ENCODE measurements around the gene PLP2. TPM values are rescaled to one million over a fixed set of nuclear protein-coding genes. Genes with fewer than 3 reads are reported as not detected.

Gene PLP2
- total and polyA plus RNA-seq, 10 donors, result 30.2 to 100 (median 55.0) TPM

DNA sequence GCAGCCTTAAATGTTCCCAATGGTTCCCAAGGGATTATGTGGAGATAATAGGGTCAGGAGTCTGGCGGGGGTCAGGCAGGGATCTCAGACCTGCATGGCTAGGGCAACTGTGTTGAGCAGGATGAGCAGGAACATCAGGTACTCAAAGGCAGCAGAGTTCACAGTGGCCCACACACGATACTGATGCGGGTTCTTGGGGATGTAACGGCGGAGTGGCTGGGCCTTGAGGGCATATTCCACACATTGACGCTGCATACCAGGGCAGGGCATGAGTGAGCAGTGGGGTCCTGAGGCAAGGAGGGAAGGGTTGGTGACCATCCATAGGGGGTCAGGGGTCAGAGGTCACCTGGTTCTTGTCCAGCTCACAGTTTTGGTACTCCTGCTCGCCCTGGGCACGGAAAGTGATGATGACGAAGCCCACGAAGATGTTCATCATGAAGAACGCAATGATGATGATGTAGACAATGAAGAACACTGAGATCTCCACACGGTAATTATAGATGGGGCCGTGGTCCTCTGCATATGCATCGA is 43.4 kb downstream of the PLP2 start:
- WGBS, 5 donors, result 82 to 88% (median 85%) methylated on average over 14 of the region's 14 CpGs

DNA sequence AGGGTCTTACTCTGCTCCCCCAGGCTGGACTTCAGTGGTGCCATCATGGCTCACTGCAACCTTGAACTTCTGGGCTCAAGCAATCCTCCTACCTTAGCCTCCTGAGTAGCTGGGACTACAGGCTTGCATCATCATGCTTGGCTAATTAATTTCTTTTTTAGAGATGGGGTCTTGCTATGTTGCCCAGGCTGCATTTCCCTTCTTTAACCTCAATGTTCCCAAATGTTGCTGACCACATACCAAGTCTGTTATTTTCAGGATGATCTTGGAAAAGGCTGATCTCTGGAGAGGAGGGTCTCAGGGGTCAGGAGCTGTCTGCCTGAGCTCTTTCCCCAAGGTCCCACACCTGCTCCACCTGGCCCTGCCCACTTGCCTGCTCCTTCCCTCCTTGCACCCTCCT is 48.4 kb downstream of the PLP2 start:
- no peaks in the 10 kb centered on the region for H3K4me1 ChIP-seq
- TF ChIP-seq, protein P1, sequence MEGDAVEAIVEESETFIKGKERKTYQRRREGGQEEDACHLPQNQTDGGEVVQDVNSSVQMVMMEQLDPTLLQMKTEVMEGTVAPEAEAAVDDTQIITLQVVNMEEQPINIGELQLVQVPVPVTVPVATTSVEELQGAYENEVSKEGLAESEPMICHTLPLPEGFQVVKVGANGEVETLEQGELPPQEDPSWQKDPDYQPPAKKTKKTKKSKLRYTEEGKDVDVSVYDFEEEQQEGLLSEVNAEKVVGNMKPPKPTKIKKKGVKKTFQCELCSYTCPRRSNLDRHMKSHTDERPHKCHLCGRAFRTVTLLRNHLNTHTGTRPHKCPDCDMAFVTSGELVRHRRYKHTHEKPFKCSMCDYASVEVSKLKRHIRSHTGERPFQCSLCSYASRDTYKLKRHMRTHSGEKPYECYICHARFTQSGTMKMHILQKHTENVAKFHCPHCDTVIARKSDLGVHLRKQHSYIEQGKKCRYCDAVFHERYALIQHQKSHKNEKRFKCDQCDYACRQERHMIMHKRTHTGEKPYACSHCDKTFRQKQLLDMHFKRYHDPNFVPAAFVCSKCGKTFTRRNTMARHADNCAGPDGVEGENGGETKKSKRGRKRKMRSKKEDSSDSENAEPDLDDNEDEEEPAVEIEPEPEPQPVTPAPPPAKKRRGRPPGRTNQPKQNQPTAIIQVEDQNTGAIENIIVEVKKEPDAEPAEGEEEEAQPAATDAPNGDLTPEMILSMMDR (IDR thresholded peaks at IDR 0.05 in 8 of 11, conservative IDR thresholded peaks at IDR 0.05 in 3 of 11), result no peak
- TF ChIP-seq POLR2AphosphoS5 (IDR thresholded peaks at IDR 0.05), result no peak
- no peak for TF ChIP-seq POLR2A (IDR thresholded peaks at IDR 0.05)
- H3K4me3 ChIP-seq, result no peak overlapping the region
- H3K27ac ChIP-seq, result no peak overlapping the region
- intact Hi-C loops (cut with DNase I; ENCODE audit: low total_unique reads), result no loop called here
- H3K9me3 ChIP-seq, result no peaks in the 10 kb centered on the region
- no peaks in the 10 kb centered on the region for H3K27me3 ChIP-seq (replicated peaks in 1 of 7)
- H3K36me3 ChIP-seq, result no peaks in the 10 kb centered on the region
- no peak for DNase-seq

More for the DNA sequence above, 43.4 kb downstream of the PLP2 start:
- DNase-seq, result no peak
- H3K27ac ChIP-seq, result no peak overlapping the region
- H3K4me3 ChIP-seq, result no peak overlapping the region
- no peak for TF ChIP-seq POLR2A (IDR thresholded peaks at IDR 0.05)
- no peak for TF ChIP-seq POLR2AphosphoS5 (IDR thresholded peaks at IDR 0.05)
- TF ChIP-seq, protein P1 (IDR thresholded peaks at IDR 0.05 in 8 of 11, conservative IDR thresholded peaks at IDR 0.05 in 3 of 11), result no peak
- intact Hi-C loops (cut with DNase I; ENCODE audit: low total_unique reads), result no loop called here
- H3K4me1 ChIP-seq, result no peaks in the 10 kb centered on the region
- H3K27me3 ChIP-seq (replicated peaks in 1 of 7), result peaks cover 0 to 4% (median 0%) of the 10 kb centered on the region in 7 donors
- H3K9me3 ChIP-seq, result no peaks in the 10 kb centered on the region
- H3K36me3 ChIP-seq, result no peaks in the 10 kb centered on the region

DNA sequence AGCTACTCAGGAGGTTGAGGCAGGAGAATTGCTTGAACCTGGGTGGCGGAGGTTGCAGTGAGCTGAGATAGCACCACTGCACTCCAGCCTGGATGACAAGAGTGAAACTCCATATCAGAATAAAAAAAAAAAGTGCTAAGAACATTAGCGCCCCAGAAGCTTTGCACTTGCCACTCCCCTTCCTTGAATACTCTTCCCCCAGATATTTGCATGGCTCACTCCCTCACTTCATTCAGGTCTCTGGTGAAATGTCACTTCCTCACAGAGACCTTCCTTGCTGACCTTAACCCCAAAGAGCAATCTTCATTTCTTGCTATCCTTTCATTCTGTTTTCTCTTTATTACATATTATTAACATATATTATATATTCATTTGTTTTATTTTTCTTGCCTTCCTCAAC is 50.2 kb downstream of the PLP2 start:
- no peaks in the 10 kb centered on the region for H3K4me1 ChIP-seq
- no peaks in the 10 kb centered on the region for H3K9me3 ChIP-seq
- H3K4me3 ChIP-seq, result no peak overlapping the region
- no peak overlapping the region for H3K27ac ChIP-seq
- WGBS, 5 donors, result 60 to 74% (median 65%) methylated on average over 2 of the region's 2 CpGs
- no peaks in the 10 kb centered on the region for H3K27me3 ChIP-seq (replicated peaks in 1 of 7)
- intact Hi-C loops (cut with DNase I; ENCODE audit: low total_unique reads), result no loop called here
- H3K36me3 ChIP-seq, result no peaks in the 10 kb centered on the region
- no peak for DNase-seq
- TF ChIP-seq POLR2A (IDR thresholded peaks at IDR 0.05) (no peak), POLR2AphosphoS5 (IDR thresholded peaks at IDR 0.05) (no peak)
- TF ChIP-seq, protein P1 (IDR thresholded peaks at IDR 0.05 in 8 of 11, conservative IDR thresholded peaks at IDR 0.05 in 3 of 11), result no peak

Small RNA genes within 50 kb of the gene (small RNA-seq; reads per million reads assigned to genes)
- 0 to 0.15 (median 0) reads per million in 4 donors for gene RN7SL262P

Other genes starting within 250 kb of the PLP2 start
- gene OTUD5, start 214.3 kb upstream of the PLP2 start, total RNA-seq, result 10 to 100 TPM; 47.2 to 65.8 (median 58.5) TPM
- gene OTUD5, start 214.3 kb upstream of the PLP2 start, polyA plus RNA-seq, result 10 to 100 TPM; 29.6 to 53.2 (median 46.6) TPM
- 1 to 10 TPM; 1.5 to 3.7 (median 2.2) TPM for gene KCND1, start 200.1 kb upstream of the PLP2 start, total RNA-seq
- 1 to 10 TPM; 1.5 to 2.3 (median 2.0) TPM for gene KCND1, start 200.1 kb upstream of the PLP2 start, polyA plus RNA-seq
- 10 to 100 TPM; 48.0 to 93.6 (median 72.6) TPM for gene GRIPAP1, start 169.6 kb upstream of the PLP2 start, total RNA-seq
- gene GRIPAP1, start 169.6 kb upstream of the PLP2 start, polyA plus RNA-seq, result 10 to 100 TPM; 20.0 to 42.2 (median 34.8) TPM
- gene TFE3, start 128.5 kb upstream of the PLP2 start, total RNA-seq, result 10 to 100 TPM; 47.1 to 79.1 (median 64.9) TPM
- gene TFE3, start 128.5 kb upstream of the PLP2 start, polyA plus RNA-seq, result 10 to 100 TPM; 16.0 to 35.8 (median 18.7) TPM
- gene CCDC120, start 112.9 kb upstream of the PLP2 start, total RNA-seq, result 1 to 10 TPM; 4.8 to 8.6 (median 7.1) TPM
- gene CCDC120, start 112.9 kb upstream of the PLP2 start, polyA plus RNA-seq, result 1 to 10 TPM; 1.1 to 2.5 (median 1.4) TPM
- gene PRAF2, start 97.9 kb upstream of the PLP2 start, total RNA-seq, result 10 to 100 TPM; 15.4 to 23.7 (median 18.9) TPM
- gene PRAF2, start 97.9 kb upstream of the PLP2 start, polyA plus RNA-seq, result 10 to 100 TPM; 15.9 to 17.9 (median 16.0) TPM
- 100 to 1,000 TPM in 1 of 7 donors, 10 to 100 TPM in 6; 59.3 to 123 (median 64.7) TPM for gene WDR45, start 92.0 kb upstream of the PLP2 start, total RNA-seq
- gene WDR45, start 92.0 kb upstream of the PLP2 start, polyA plus RNA-seq, result 100 to 1,000 TPM in 1 of 3 donors, 10 to 100 TPM in 2; 49.3 to 122 (median 95.4) TPM
- 10 to 100 TPM; 17.6 to 23.9 (median 19.2) TPM for gene GPKOW, start 48.2 kb upstream of the PLP2 start, total RNA-seq
- 10 to 100 TPM in 2 of 3 donors, 1 to 10 TPM in 1; 8.7 to 15.3 (median 11.6) TPM for gene GPKOW, start 48.2 kb upstream of the PLP2 start, polyA plus RNA-seq
- gene MAGIX, start 9.1 kb upstream of the PLP2 start, total RNA-seq, result 1 to 10 TPM in 6 of 7 donors, under 1 TPM in 1; 0.89 to 4.3 (median 1.5) TPM
- 1 to 10 TPM in 2 of 3 donors, under 1 TPM in 1; 0.96 to 2.1 (median 1.3) TPM for gene MAGIX, start 9.1 kb upstream of the PLP2 start, polyA plus RNA-seq
- gene PRICKLE3, start 14.5 kb downstream of the PLP2 start, total RNA-seq, result 10 to 100 TPM; 11.3 to 29.0 (median 15.2) TPM
- 1 to 10 TPM; 3.2 to 6.2 (median 3.4) TPM for gene PRICKLE3, start 14.5 kb downstream of the PLP2 start, polyA plus RNA-seq
- gene SYP, start 28.3 kb downstream of the PLP2 start, total RNA-seq, result 1 to 10 TPM in 5 of 7 donors, under 1 TPM in 2; 0.52 to 3.6 (median 1.5) TPM
- 1 to 10 TPM in 2 of 3 donors, under 1 TPM in 1; 0.48 to 2.1 (median 1.3) TPM for gene SYP, start 28.3 kb downstream of the PLP2 start, polyA plus RNA-seq
- 1 to 10 TPM in 5 of 7 donors, under 1 TPM in 2; 0.63 to 2.9 (median 1.2) TPM for gene CACNA1F, start 61.4 kb downstream of the PLP2 start, total RNA-seq
- gene CACNA1F, start 61.4 kb downstream of the PLP2 start, polyA plus RNA-seq, result under 1 TPM; 0.55 to 0.67 (median 0.61) TPM
- 10 to 100 TPM; 18.9 to 26.4 (median 21.4) TPM for gene CCDC22, start 63.6 kb downstream of the PLP2 start, total RNA-seq
- 10 to 100 TPM; 14.9 to 19.9 (median 19.7) TPM for gene CCDC22, start 63.6 kb downstream of the PLP2 start, polyA plus RNA-seq
- gene FOXP3, start 92.8 kb downstream of the PLP2 start, total RNA-seq, result 1 to 10 TPM in 4 of 7 donors, under 1 TPM in 3; 0.26 to 3.9 (median 1.8) TPM
- gene FOXP3, start 92.8 kb downstream of the PLP2 start, polyA plus RNA-seq, result 1 to 10 TPM in 2 of 3 donors, under 1 TPM in 1; 0.58 to 1.2 (median 1.1) TPM
- 1 to 10 TPM; 5.1 to 8.9 (median 6.3) TPM for gene PPP1R3F, start 97.9 kb downstream of the PLP2 start, total RNA-seq
- gene PPP1R3F, start 97.9 kb downstream of the PLP2 start, polyA plus RNA-seq, result 1 to 10 TPM; 2.2 to 3.8 (median 3.0) TPM
- not detected for gene GAGE10, start 131.7 kb downstream of the PLP2 start, total RNA-seq
- gene GAGE10, start 131.7 kb downstream of the PLP2 start, polyA plus RNA-seq, result not detected
- gene GAGE12J, start 150.1 kb downstream of the PLP2 start, total RNA-seq, result not detected
- not detected for gene GAGE12J, start 150.1 kb downstream of the PLP2 start, polyA plus RNA-seq
- gene GAGE13, start 159.7 kb downstream of the PLP2 start, total RNA-seq, result not detected
- not detected for gene GAGE13, start 159.7 kb downstream of the PLP2 start, polyA plus RNA-seq

Measured in spleen (tissue), 11 donors.